GM18507 (cell line): ENCODE data around the gene YKT6.

Experiments
- DNase-seq: peaks from one replicate; pipeline ENCODE4 v3.0.0; 2011; ENCODE audit warnings: low read depth; ENCODE audit not compliant: insufficient read length; ENCODE audit errors: extremely low spot score
- FAIRE-seq: peaks from 2 replicates; lab custom pipeline; 2011; peaks lifted over from hg19 to GRCh38; lab: Jason Lieb, UNC

The YKT6 gene

GRCh38 chr7:44225566-44226395, 25.0 kb downstream of the YKT6 start:
- DNase-seq (no peak), FAIRE-seq (no peak)

GRCh38 chr7:44226396-44226753, 25.6 kb downstream of the YKT6 start:
- no peak for FAIRE-seq

GRCh38 chr7:44227911-44228310, 27.1 kb downstream of the YKT6 start:
- DNase-seq: no peak
- FAIRE-seq: no peak

More at GRCh38 chr7:44226396-44226753, 25.6 kb downstream of the YKT6 start:
- DNase-seq: no peak

- FAIRE-seq: no peak
Measured at GRCh38 chr7:44228571-44229350, 28.0 kb downstream of the YKT6 start.

GRCh38 chr7:44229546-44230105, 28.8 kb downstream of the YKT6 start:
- DNase-seq (no peak), FAIRE-seq (no peak)

More at GRCh38 chr7:44228571-44229350, 28.0 kb downstream of the YKT6 start:
- DNase-seq: no peak

GRCh38 chr7:44230286-44230685, 29.5 kb downstream of the YKT6 start:
- FAIRE-seq: no peak
- no peak for DNase-seq

GRCh38 chr7:44231088-44231487, 30.3 kb downstream of the YKT6 start:
- DNase-seq (no peak), FAIRE-seq (no peak)

- DNase-seq: no peak
- no peak for FAIRE-seq
Measured at GRCh38 chr7:44232396-44232795, 31.6 kb downstream of the YKT6 start.

- no peak for FAIRE-seq
- DNase-seq: no peak
Measured at GRCh38 chr7:44232901-44233715, 32.3 kb downstream of the YKT6 start.

GRCh38 chr7:44235066-44235465, 34.3 kb downstream of the YKT6 start:
- FAIRE-seq: no peak
- DNase-seq: no peak

GRCh38 chr7:44235582-44236332, 35.0 kb downstream of the YKT6 start:
- no peak for FAIRE-seq
- no peak for DNase-seq

GRCh38 chr7:44236333-44236728, 35.6 kb downstream of the YKT6 start:
- DNase-seq: no peak
- FAIRE-seq: no peak

- DNase-seq (no peak), FAIRE-seq (no peak)
Measured at GRCh38 chr7:44237696-44238095, 36.9 kb downstream of the YKT6 start.

- DNase-seq: no peak
- no peak for FAIRE-seq
Measured at GRCh38 chr7:44238116-44238695, 37.4 kb downstream of the YKT6 start.

GRCh38 chr7:44239361-44239760, 38.6 kb downstream of the YKT6 start:
- DNase-seq (no peak), FAIRE-seq (no peak)

GRCh38 chr7:44240376-44240775, 39.6 kb downstream of the YKT6 start:
- FAIRE-seq (no peak), DNase-seq (no peak)

- peak; percentile 74 for FAIRE-seq
- peak; percentile 81 for DNase-seq
Measured at GRCh38 chr7:44240983-44241510, 40.3 kb downstream of the YKT6 start.

GRCh38 chr7:44242091-44242490, 41.3 kb downstream of the YKT6 start:
- FAIRE-seq (no peak), DNase-seq (no peak)
